HCT116 (cell line): ENCODE results near the gene USP21. TPM values are rescaled to one million over a fixed set of nuclear protein-coding genes. Genes with fewer than 3 reads are reported as not detected.

Source experiments
- ATAC-seq: fragments of 200-7000 bp; cut with Tn5 transposase; 2 replicates; pipeline ENCODE4 v1.9.1; 2020; ENCODE audit warnings: mild to moderate bottlenecking, moderate library complexity
- BruUV-seq: library from RNA; stranded (reverse); fragments of 400-500 nt; replicated peaks from 2 replicates; lab custom pipeline; 2021; lab: Mats Ljungman, UMichigan
- CTCF ChIA-PET: fragments of 300-600 bp; sonication (Branson Sonifier 250); formaldehyde crosslinking; loops from one replicate; lab custom pipeline; 2021; ENCODE audit warnings: antibody characterized with exemption; lab: Charles Lee
- POLR2A ChIA-PET: fragments of 300-600, 350-600 bp; sonication (Branson Sonifier 250); formaldehyde crosslinking; loops from one replicate; lab custom pipeline; 2021; ENCODE audit warnings: antibody characterized with exemption; lab: Charles Lee
- RAD21 ChIA-PET, 2 experiments: fragments of 300-600 bp; sonication (Branson Sonifier 250); formaldehyde crosslinking; loops; one replicate each; lab custom pipeline; 2023; ENCODE audit warnings: low total read pairs in 2 of 2; ENCODE audit not compliant: uncharacterized antibody in 2 of 2, unreplicated experiment in 2 of 2, low non-redundant PET in 1 of 2; lab: Charles Lee
- DNase-seq: peaks from one replicate; pipeline ENCODE4 v3.0.0-alpha.2; 2010; ENCODE audit warnings: low read depth, low spot score
- H2AFZ ChIP-seq: fragments of 200-600 bp; shearing (Covaris generic), sonication (generic); 2 replicates; pipeline ENCODE4 v1.6.1; 2017; ENCODE audit warnings: low read depth, mixed run types, mixed read lengths, antibody characterized with exemption, low read length; ENCODE audit not compliant: poor library complexity, severe bottlenecking
- H3K27ac ChIP-seq: 2 replicates; pipeline ENCODE4 v1.5.1; 2012; ENCODE audit warnings: low read depth, low read length
- H3K27me3 ChIP-seq: fragments of 200-600 bp; sonication (generic); 2 replicates; pipeline ENCODE4 v1.6.1; 2016; ENCODE audit warnings: mixed run types, low read length, mixed read lengths; ENCODE audit not compliant: insufficient read depth
- H3K36me3 ChIP-seq, 2 experiments: fragments of 200-500 bp in 1 of 2; fragments of 200-600 bp in 1 of 2; sonication (Bioruptor generic) in 1 of 2; sonication (generic) in 1 of 2; 2 replicates each; pipeline versions ENCODE4 v1.5.1 to v1.6.1; 2014 to 2016; ENCODE audit warnings: low read length in 2 of 2, inconsistent platforms in 1 of 2, mixed read lengths in 1 of 2, mixed run types in 1 of 2; ENCODE audit not compliant: insufficient read depth in 2 of 2, control insufficient read depth in 1 of 2
- H3K4me1 ChIP-seq, 2 experiments: fragments of 200-600 bp in 1 of 2; sonication (generic) in 1 of 2; 2 replicates each; pipeline versions ENCODE4 v1.5.1 to v1.6.1; 2012 to 2017; ENCODE audit warnings: low read length in 2 of 2, inconsistent platforms in 1 of 2, mild to moderate bottlenecking in 1 of 2, mixed read lengths in 1 of 2, mixed run types in 1 of 2, moderate library complexity in 1 of 2; ENCODE audit not compliant: insufficient read depth in 2 of 2, control insufficient read depth in 1 of 2
- H3K4me2 ChIP-seq: fragments of 200-600 bp; sonication (generic); 2 replicates; pipeline ENCODE4 v1.6.1; 2017; ENCODE audit warnings: mixed run types, low read length, mixed read lengths
- H3K4me3 ChIP-seq, 2 experiments: fragments of 200-600 bp in 1 of 2; sonication (generic) in 1 of 2; replicated peaks in 1 of 2; 2 replicates each; pipeline ENCODE4 v1.5.1; 2011 to 2016; ENCODE audit warnings: low read length in 2 of 2, control low read depth in 1 of 2, low read depth in 1 of 2, mild to moderate bottlenecking in 1 of 2, mixed read lengths in 1 of 2, mixed run types in 1 of 2
- H3K79me2 ChIP-seq: fragments of 200-600 bp; sonication (generic); 2 replicates; pipeline ENCODE4 v1.6.1; 2017; ENCODE audit warnings: mild to moderate bottlenecking, mixed run types, low read length, moderate library complexity, mixed read lengths; ENCODE audit not compliant: insufficient read depth
- H3K9ac ChIP-seq: fragments of 200-600 bp; sonication (generic); 2 replicates; pipeline ENCODE4 v1.6.1; 2016; ENCODE audit warnings: low read length, mixed read lengths
- H3K9me2 ChIP-seq: fragments of 200-600 bp; sonication (generic), shearing (Covaris generic); 2 replicates; pipeline ENCODE4 v1.6.1; 2017; ENCODE audit warnings: mixed run types, mild to moderate bottlenecking, moderate library complexity; ENCODE audit not compliant: insufficient read depth
- H3K9me3 ChIP-seq, 2 experiments: fragments of 200-500 bp in 1 of 2; fragments of 200-600 bp in 1 of 2; sonication (Bioruptor generic) in 1 of 2; sonication (generic) in 1 of 2; 2 replicates each; pipeline ENCODE4 v1.6.1; 2014 to 2017; ENCODE audit warnings: low read length in 2 of 2, mixed read lengths in 2 of 2, inconsistent platforms in 1 of 2, low read depth in 1 of 2, mild to moderate bottlenecking in 1 of 2, mixed run types in 1 of 2, moderate library complexity in 1 of 2; ENCODE audit not compliant: control insufficient read depth in 1 of 2, insufficient read depth in 1 of 2
- H4K20me1 ChIP-seq: fragments of 200-600 bp; sonication (generic), shearing (Covaris generic); 2 replicates; pipeline ENCODE4 v1.6.1; 2017; ENCODE audit warnings: mixed run types, mild to moderate bottlenecking, moderate library complexity; ENCODE audit not compliant: insufficient read depth
- CBX3 ChIP-seq: IDR thresholded peaks from 2 replicates; pipeline ENCODE4 v1.6.1; 2012; ENCODE audit warnings: low read depth
- EGR1 ChIP-seq: IDR thresholded peaks from 2 replicates; pipeline ENCODE4 v1.6.1; 2012; ENCODE audit warnings: low read depth
- ELF1 ChIP-seq: IDR thresholded peaks from 2 replicates; pipeline ENCODE4 v1.6.1; 2012; ENCODE audit warnings: low read depth, borderline replicate concordance
- EZH2phosphoT487 ChIP-seq: fragments of 200-600 bp; IDR thresholded peaks from 2 replicates; pipeline ENCODE4 v1.6.1; 2018; ENCODE audit warnings: antibody characterized with exemption, borderline replicate concordance
- FOSL1 ChIP-seq: IDR thresholded peaks from 2 replicates; pipeline ENCODE4 v1.6.1; 2012; ENCODE audit warnings: low read depth
- POLR2AphosphoS5 ChIP-seq: IDR thresholded peaks from 2 replicates; pipeline ENCODE4 v1.6.1; 2011; ENCODE audit warnings: mild to moderate bottlenecking, low read depth, low read length, moderate library complexity
- SP1 ChIP-seq: IDR thresholded peaks from 2 replicates; pipeline ENCODE4 v1.6.1; 2012; ENCODE audit warnings: low read depth
- YY1 ChIP-seq: IDR thresholded peaks from 2 replicates; pipeline ENCODE4 v1.6.1; 2011; ENCODE audit warnings: low read length, low read depth, moderate library complexity, mild to moderate bottlenecking; ENCODE audit not compliant: insufficient replicate concordance; ENCODE audit errors: extremely low read depth
- ZNF274 ChIP-seq: fragments of 200-500 bp; sonication (Bioruptor generic); IDR thresholded peaks from 2 replicates; pipeline ENCODE4 v1.6.1; 2014; ENCODE audit warnings: mild to moderate bottlenecking, low read depth, low read length, inconsistent platforms
- intact Hi-C: fragments of 100-400 bp; cut with micrococcal nuclease; formaldehyde crosslinking; loops from 2 replicates; pipeline ENCODE4 v1.10.0; 2022
- total RNA-seq: library from RNA; stranded (reverse); gene quantifications from one replicate; pipeline ENCODE4 v1.2.1, GENCODE V29; 2021; ENCODE audit not compliant: unreplicated experiment
- TF ChIP-seq, protein P1 (sequence below): IDR thresholded peaks from 2 replicates; pipeline ENCODE4 v1.6.1; 2012
- TF ChIP-seq, protein P2 (sequence below): IDR thresholded peaks from 2 replicates; pipeline ENCODE4 v1.6.1; 2011; ENCODE audit warnings: mild to moderate bottlenecking, low read length, moderate library complexity; ENCODE audit not compliant: insufficient replicate concordance; ENCODE audit errors: extremely low read depth

The USP21 gene
- total RNA-seq, 1 experiment from 2014 or later, result 22.1 TPM

DNA sequence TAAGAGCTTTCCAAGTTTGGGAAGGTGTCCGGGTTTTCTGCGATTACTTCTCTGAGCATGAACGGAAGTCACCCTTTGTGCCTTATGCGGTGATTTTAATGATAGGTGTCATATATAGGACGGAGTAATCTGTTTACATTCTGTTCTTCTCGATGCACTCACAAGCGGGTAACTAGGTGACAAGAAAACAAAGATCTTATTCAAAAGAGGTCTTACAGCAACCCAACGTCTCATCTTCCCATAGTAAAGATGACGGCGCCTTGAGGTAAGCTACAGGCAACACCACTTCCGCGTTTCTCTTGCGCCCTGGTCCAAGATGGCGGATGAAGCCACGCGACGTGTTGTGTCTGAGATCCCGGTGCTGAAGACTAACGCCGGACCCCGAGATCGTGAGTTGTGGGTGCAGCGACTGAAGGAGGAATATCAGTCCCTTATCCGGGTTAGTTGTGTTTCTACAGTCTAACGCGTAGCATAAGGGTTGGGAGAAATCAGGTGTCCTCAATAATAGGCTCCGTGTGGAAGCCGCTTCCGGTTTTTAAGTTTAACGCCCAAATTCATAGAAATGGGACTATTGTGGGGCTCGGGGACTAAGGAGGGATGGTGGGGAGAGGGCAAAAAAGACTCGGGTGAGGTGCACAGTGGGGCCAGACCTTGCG lies 5.5 kb upstream of the USP21 start, which contains the start of gene UFC1:
Gene UFC1 (plus strand): TSS at position 297 of the 656 bp plus-strand sequence. CDS start 20 bp downstream, at position 317.
- DNase-seq, result peak; percentile 87
- intact Hi-C loops, result loop anchor here (5.0 kb wide), 1 partner anchor 132 kb away; the partner anchor contains the start of gene F11R
- H3K4me3 ChIP-seq, result peak within 1 kb of the TSS; percentile 66 to 87
- peak within 1 kb of the TSS; percentile 92 for H3K9ac ChIP-seq
- peak within 1 kb of the TSS; percentile 73 for H2AFZ ChIP-seq
- BruUV-seq, result TSS peak; percentile 98
- H3K27me3 ChIP-seq, result no peaks in the 10 kb centered on the region
- ChIA-PET CTCF (interaction anchor here (1.3 kb wide), 1 partner anchor 12 kb away, joined by 10 read pairs; the partner anchor contains the start of gene PPOX), RAD21 (no interaction called here)
- H3K9me2 ChIP-seq, result no peaks in the 10 kb centered on the region
- H3K79me2 ChIP-seq, result peaks cover 5% of the 10 kb centered on the region; the same call in 1 of the 2 replicates
- H4K20me1 ChIP-seq, result no peaks in the 10 kb centered on the region
- H3K36me3 ChIP-seq, result no peaks in the 10 kb centered on the region
- H3K4me1 ChIP-seq, result peaks cover 5 to 20% of the 10 kb centered on the region in 2 experiments; a peak in 3 of 4 replicates
- H3K27ac ChIP-seq, result peak within 1 kb of the TSS; percentile 99
- peak; percentile 99 for TF ChIP-seq YY1
- TF ChIP-seq, protein P1, sequence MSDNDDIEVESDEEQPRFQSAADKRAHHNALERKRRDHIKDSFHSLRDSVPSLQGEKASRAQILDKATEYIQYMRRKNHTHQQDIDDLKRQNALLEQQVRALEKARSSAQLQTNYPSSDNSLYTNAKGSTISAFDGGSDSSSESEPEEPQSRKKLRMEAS, result peak; percentile 91
- TF ChIP-seq, protein P2, sequence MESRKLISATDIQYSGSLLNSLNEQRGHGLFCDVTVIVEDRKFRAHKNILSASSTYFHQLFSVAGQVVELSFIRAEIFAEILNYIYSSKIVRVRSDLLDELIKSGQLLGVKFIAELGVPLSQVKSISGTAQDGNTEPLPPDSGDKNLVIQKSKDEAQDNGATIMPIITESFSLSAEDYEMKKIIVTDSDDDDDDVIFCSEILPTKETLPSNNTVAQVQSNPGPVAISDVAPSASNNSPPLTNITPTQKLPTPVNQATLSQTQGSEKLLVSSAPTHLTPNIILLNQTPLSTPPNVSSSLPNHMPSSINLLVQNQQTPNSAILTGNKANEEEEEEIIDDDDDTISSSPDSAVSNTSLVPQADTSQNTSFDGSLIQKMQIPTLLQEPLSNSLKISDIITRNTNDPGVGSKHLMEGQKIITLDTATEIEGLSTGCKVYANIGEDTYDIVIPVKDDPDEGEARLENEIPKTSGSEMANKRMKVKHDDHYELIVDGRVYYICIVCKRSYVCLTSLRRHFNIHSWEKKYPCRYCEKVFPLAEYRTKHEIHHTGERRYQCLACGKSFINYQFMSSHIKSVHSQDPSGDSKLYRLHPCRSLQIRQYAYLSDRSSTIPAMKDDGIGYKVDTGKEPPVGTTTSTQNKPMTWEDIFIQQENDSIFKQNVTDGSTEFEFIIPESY, result peak; percentile 83
- TF ChIP-seq FOSL1, result no peak
- TF ChIP-seq ZNF274, result no peak
- no peak for TF ChIP-seq EZH2phosphoT487
- TF ChIP-seq ELF1, result peak; percentile 97; the same call in 1 of the 2 replicates
- TF ChIP-seq CBX3, result peak; percentile 77
- TF ChIP-seq SP1, result peak; percentile 27; the same call in 1 of the 2 replicates
- peak; percentile 85 for TF ChIP-seq EGR1
- peak; percentile 80 for TF ChIP-seq POLR2AphosphoS5
- TF ChIP-seq, all 23 proteins: peak for 8
- ATAC-seq, result peak; percentile 92
- POLR2A ChIA-PET, result interaction anchor here (1.7 to 3.1 kb wide), 3 partner anchors 13 to 36 kb away, joined by 7 to 24 read pairs (median 10); partner anchors contain the start of genes DEDD, NIT1, PFDN2 and PPOX
- Histone ChIP-seq H3K4me2 (peak within 1 kb of the TSS; percentile 86), H3K9me3 (no peaks in the 10 kb centered on the region)
